ENCODE data around the gene GRPEL1.

GRCh38 chr4:7052313-7052712 is 15.6 kb downstream of the GRPEL1 start:
- no peak for TF ChIP-seq FOXM1 (IDR thresholded peaks at IDR 0.05; ENCODE audit: low read depth)
- TF ChIP-seq CTCF (IDR thresholded peaks at IDR 0.05): no peak
- no peak for TF ChIP-seq EP300 (IDR thresholded peaks at IDR 0.05; ENCODE audit: borderline replicate concordance in 1 of 2, low read depth in 1 of 2, low read length in 1 of 2)
- TF ChIP-seq EZH2phosphoT487 (IDR thresholded peaks at IDR 0.05; ENCODE audit: borderline replicate concordance, low read depth): no peak
- TF ChIP-seq TEAD4 (IDR thresholded peaks at IDR 0.05; ENCODE audit: borderline replicate concordance, insufficient read depth): no peak
- TF ChIP-seq YY1 (IDR thresholded peaks at IDR 0.05; ENCODE audit: low read depth): no peak
- TF ChIP-seq NRF1 (IDR thresholded peaks at IDR 0.05; ENCODE audit: low read depth, low read length): no peak

All from SK-N-SH (cell line).